HFF-Myc (cell line): Measurements from ENCODE around the gene BEND2.

ENCODE experiments used
- DNase-seq: peaks from one replicate; pipeline ENCODE4 v3.0.0-alpha.2; 2011; ENCODE audit warnings: low read depth; ENCODE audit errors: extremely low read depth
- H3K4me3 ChIP-seq: replicated peaks from 2 replicates; pipeline ENCODE4 v1.5.1; 2011; ENCODE audit warnings: low read depth, mild to moderate bottlenecking, control low read depth, low read length
- TF ChIP-seq, protein P1 (sequence below): IDR thresholded peaks from 2 replicates; pipeline ENCODE4 v1.5.1; 2012; ENCODE audit warnings: mild to moderate bottlenecking, low read depth, low read length, control low read depth; ENCODE audit errors: missing control alignments

The BEND2 gene

GRCh38 chrX:18206657-18207056 is 14.0 kb downstream of the BEND2 start:
- H3K4me3 ChIP-seq: no peak overlapping the region
- no peak for DNase-seq
- TF ChIP-seq, protein P1, sequence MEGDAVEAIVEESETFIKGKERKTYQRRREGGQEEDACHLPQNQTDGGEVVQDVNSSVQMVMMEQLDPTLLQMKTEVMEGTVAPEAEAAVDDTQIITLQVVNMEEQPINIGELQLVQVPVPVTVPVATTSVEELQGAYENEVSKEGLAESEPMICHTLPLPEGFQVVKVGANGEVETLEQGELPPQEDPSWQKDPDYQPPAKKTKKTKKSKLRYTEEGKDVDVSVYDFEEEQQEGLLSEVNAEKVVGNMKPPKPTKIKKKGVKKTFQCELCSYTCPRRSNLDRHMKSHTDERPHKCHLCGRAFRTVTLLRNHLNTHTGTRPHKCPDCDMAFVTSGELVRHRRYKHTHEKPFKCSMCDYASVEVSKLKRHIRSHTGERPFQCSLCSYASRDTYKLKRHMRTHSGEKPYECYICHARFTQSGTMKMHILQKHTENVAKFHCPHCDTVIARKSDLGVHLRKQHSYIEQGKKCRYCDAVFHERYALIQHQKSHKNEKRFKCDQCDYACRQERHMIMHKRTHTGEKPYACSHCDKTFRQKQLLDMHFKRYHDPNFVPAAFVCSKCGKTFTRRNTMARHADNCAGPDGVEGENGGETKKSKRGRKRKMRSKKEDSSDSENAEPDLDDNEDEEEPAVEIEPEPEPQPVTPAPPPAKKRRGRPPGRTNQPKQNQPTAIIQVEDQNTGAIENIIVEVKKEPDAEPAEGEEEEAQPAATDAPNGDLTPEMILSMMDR: no peak

- no peak overlapping the region for H3K4me3 ChIP-seq
- DNase-seq: no peak
- TF ChIP-seq, protein P1: no peak
Observed at GRCh38 chrX:18203631-18204030, 17.1 kb downstream of the BEND2 start.

GRCh38 chrX:18194688-18195087 is 26.0 kb downstream of the BEND2 start:
- no peak overlapping the region for H3K4me3 ChIP-seq
- TF ChIP-seq, protein P1: no peak
- no peak for DNase-seq

DNA sequence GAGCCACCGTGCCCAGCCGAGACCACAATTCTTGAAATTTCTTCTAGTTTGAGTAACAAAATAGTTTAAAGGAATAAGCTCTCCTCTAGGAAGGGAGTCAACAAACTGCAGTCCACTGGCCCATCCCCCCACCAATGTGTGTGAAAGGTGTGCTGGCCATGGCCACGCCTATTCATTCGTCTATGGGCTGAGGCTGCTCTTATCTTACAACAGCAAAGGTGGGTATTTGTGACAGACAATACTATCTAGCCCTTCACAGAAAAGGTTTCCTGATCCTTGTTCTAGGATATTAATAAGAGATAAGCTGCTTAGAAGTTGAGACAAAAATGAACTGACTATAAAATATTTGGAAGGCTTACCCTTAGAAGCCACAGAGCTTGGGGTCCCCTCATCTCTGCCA is 41.2 kb downstream of the BEND2 start:
- no peak overlapping the region for H3K4me3 ChIP-seq
- TF ChIP-seq, protein P1: no peak
- no peak for DNase-seq

DNA sequence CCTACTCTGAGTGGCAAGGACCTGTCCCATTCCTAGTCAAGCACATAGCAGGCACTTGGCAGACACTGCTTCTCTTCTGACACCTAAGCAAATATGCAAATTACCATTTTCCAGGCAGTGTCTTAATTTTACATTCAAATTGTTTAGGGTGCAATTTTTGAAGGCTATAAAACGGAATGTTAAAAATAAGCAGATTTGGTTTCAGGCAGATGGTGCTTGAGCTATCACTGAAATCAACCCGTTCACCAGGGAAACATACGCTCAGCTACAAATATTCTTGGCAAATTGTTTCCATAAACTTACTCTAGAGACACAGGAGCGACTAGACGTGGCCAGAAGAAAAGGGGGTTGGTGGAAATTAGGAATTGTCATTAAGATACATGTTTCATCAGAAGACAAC is 45.7 kb downstream of the BEND2 start:
- DNase-seq: no peak
- no peak overlapping the region for H3K4me3 ChIP-seq
- TF ChIP-seq, protein P1: no peak

DNA sequence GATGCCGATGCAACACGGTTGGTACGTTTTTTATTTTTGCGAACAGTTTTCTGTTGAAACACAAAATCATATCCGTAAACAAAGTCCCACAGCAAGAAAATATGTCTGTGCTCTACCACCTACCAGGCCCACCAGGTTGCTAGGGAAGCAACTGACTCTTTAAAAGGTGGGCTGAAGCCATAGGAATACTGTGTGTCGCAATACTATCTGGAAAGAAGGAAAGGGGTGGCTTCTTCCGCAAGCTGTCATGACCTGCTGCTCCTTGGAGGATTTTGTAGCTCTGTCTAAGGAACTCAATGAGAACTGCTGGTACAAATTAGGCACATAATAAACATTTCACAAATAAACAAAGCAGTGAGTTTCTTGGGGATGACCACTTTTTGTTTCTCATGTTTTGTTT is 46.5 kb downstream of the BEND2 start:
- DNase-seq: no peak
- no peak overlapping the region for H3K4me3 ChIP-seq
- TF ChIP-seq, protein P1: no peak

- H3K4me3 ChIP-seq: no peak overlapping the region
- DNase-seq: no peak
- TF ChIP-seq, protein P1: no peak
Observed at GRCh38 chrX:18173494-18174180, 47.0 kb downstream of the BEND2 start.
